HepG2 (cell line): Measurements from ENCODE around the gene HPS4. TPM values are rescaled to one million over a fixed set of nuclear protein-coding genes. Genes with fewer than 3 reads are reported as not detected.

Source experiments
- AKNA ChIP-seq: sonication (generic); formaldehyde crosslinking; IDR thresholded peaks from 2 replicates; pipeline ENCODE4 v1.4.0; 2020; ENCODE audit warnings: missing genetic modification reagents, borderline replicate concordance
- HOXA3 ChIP-seq: sonication (generic); formaldehyde crosslinking; IDR thresholded peaks from 2 replicates; pipeline ENCODE4 v1.5.0; 2020; ENCODE audit warnings: missing genetic modification reagents
- MED13 ChIP-seq: sonication (generic); formaldehyde crosslinking; IDR thresholded peaks from 2 replicates; pipeline ENCODE4 v1.5.0; 2020; ENCODE audit warnings: missing genetic modification reagents
- NCOA5 ChIP-seq: sonication (generic); formaldehyde crosslinking; IDR thresholded peaks from 2 replicates; pipeline ENCODE4 v1.4.0; 2020; ENCODE audit warnings: missing genetic modification reagents
- NONO ChIP-seq, 2 experiments: fragments of 450-650 bp in 1 of 2; sonication (generic) in 1 of 2; formaldehyde crosslinking in 1 of 2; IDR thresholded peaks in 1 of 2; conservative IDR thresholded peaks in 1 of 2; 2 replicates each; pipeline versions ENCODE4 v1.6.1 to v1.8.0; 2017 to 2022; ENCODE audit warnings: mild to moderate bottlenecking in 1 of 2, missing genetic modification reagents in 1 of 2, moderate library complexity in 1 of 2
- PITX1 ChIP-seq: sonication (generic); formaldehyde crosslinking; IDR thresholded peaks from 2 replicates; pipeline ENCODE4 v1.5.1; 2020; ENCODE audit warnings: mild to moderate bottlenecking, missing genetic modification reagents
- RBM22 ChIP-seq: fragments of 200-400 bp; formaldehyde crosslinking; optimal IDR thresholded peaks from 2 replicates; pipeline ENCODE3; 2017; ENCODE audit warnings: mild to moderate bottlenecking, low read length, moderate library complexity
- RFX3 ChIP-seq: IDR thresholded peaks from 2 replicates; pipeline ENCODE4 v1.6.1; 2016; ENCODE audit warnings: missing biosample characterization, missing genetic modification reagents
- SAP130 ChIP-seq: IDR thresholded peaks from 2 replicates; pipeline ENCODE4 v1.6.1; 2016; ENCODE audit warnings: low read depth
- ZNF543 ChIP-seq: sonication (generic); formaldehyde crosslinking; IDR thresholded peaks from 2 replicates; pipeline ENCODE4 v1.4.0; 2020; ENCODE audit warnings: mild to moderate bottlenecking, missing genetic modification reagents
- ZNF547 ChIP-seq: sonication (generic); formaldehyde crosslinking; IDR thresholded peaks from 2 replicates; pipeline ENCODE4 v1.5.1; 2020; ENCODE audit warnings: mild to moderate bottlenecking, missing genetic modification reagents
- ZNF574 ChIP-seq: sonication (generic); formaldehyde crosslinking; IDR thresholded peaks from 2 replicates; pipeline ENCODE4 v1.4.0; 2020; ENCODE audit warnings: missing genetic modification reagents
- polyA plus RNA-seq, 8 experiments: library from polyadenylated mRNA; depleted of rRNA in 3 of 8; stranded (reverse) in 7 of 8; unstranded in 1 of 8; fragments of >200 nt; fragmentation: Illumina TruSeq in 4 of 8; extraction: Trizol in 4 of 8; gene quantifications; 2 replicates each; pipeline versions ENCODE4 v1.2.1 to v1.2.3, GENCODE V29; 2011 to 2016; ENCODE audit warnings: low read depth in 4 of 8, missing spikeins in 1 of 8, mixed read lengths in 1 of 8; ENCODE audit not compliant: insufficient read depth in 1 of 8
- total RNA-seq, 5 experiments: library from RNA; depleted of rRNA; stranded (reverse); fragments of >200 nt; fragmentation: Illumina TruSeq; extraction: Trizol; gene quantifications; 2 replicates each; pipeline ENCODE4 v1.2.3, GENCODE V29; 2016; ENCODE audit warnings: low read depth in 1 of 5
- TF ChIP-seq, protein P1 (sequence below): sonication (generic); formaldehyde crosslinking; IDR thresholded peaks from 2 replicates; pipeline ENCODE4 v1.4.0; 2020; ENCODE audit warnings: mild to moderate bottlenecking, missing genetic modification reagents, borderline replicate concordance
- TF ChIP-seq, protein P2 (sequence below): sonication (generic); formaldehyde crosslinking; IDR thresholded peaks from 2 replicates; pipeline ENCODE4 v1.4.0; 2020; ENCODE audit warnings: missing genetic modification reagents

HPS4 gene
- total and polyA plus RNA-seq, 2 of the 13 experiments (the other 11 are each of a cell fraction or from before 2014, with no cell fraction given) = 27.4 to 34.0 TPM

DNA sequence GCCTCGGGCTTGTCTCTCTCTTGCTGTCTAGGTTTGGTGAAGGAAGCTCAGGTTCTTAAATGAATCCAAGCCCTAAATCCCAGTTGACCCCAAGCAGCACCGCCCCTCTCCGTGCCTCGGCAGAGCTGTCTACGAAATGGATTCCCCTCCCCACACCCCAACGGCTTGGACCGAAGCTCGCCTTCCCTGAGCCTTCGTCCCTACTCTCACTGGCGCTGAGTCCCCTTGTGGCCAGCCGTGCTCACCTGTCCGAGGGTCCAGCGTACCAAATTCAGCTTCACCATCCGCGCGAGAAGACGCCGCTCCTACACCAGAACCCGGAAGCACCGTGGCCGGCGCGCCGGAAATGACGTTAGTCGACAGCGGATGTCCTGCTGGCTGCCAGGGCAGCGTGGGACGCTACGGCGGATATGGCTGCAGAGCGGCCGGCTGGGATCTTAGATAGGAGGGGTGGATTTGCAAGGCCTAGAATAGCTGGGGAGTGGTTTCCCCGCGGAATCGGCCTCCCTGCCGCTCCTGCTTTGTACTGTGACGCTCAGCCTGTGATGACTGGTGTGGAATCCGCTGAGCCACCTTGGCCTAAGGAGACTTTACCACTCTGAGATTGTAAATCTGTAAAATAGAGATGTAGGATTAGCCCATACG, 28.7 kb upstream of the HPS4 start, which contains the start of gene TFIP11 (continued):
- TF ChIP-seq ZNF574 (CRISPR knock-in tag) (peak; percentile 97), HOXA3 (CRISPR knock-in tag) (peak; percentile 97), NONO (IDR thresholded peaks at IDR 0.05) (no peak), NONO (CRISPR knock-in tag; conservative IDR thresholded peaks at IDR 0.05) (peak; percentile 85), RBM22 (peak; percentile 86), MED13 (CRISPR knock-in tag) (0 out of 2 replicates have a peak, but pooled peaks have one; percentile 53), RFX3 (CRISPR knock-in tag) (peak; percentile 90), NCOA5 (no peak), ZNF543 (0 out of 2 replicates have a peak, but pooled peaks have one; percentile 68), AKNA (CRISPR knock-in tag) (no peak), SAP130 (CRISPR knock-in tag) (peak; percentile 100), ZNF547 (peak; percentile 79; the same call in 1 of the 2 replicates), PITX1 (CRISPR knock-in tag) (peak; percentile 73)
- TF ChIP-seq, protein P1, sequence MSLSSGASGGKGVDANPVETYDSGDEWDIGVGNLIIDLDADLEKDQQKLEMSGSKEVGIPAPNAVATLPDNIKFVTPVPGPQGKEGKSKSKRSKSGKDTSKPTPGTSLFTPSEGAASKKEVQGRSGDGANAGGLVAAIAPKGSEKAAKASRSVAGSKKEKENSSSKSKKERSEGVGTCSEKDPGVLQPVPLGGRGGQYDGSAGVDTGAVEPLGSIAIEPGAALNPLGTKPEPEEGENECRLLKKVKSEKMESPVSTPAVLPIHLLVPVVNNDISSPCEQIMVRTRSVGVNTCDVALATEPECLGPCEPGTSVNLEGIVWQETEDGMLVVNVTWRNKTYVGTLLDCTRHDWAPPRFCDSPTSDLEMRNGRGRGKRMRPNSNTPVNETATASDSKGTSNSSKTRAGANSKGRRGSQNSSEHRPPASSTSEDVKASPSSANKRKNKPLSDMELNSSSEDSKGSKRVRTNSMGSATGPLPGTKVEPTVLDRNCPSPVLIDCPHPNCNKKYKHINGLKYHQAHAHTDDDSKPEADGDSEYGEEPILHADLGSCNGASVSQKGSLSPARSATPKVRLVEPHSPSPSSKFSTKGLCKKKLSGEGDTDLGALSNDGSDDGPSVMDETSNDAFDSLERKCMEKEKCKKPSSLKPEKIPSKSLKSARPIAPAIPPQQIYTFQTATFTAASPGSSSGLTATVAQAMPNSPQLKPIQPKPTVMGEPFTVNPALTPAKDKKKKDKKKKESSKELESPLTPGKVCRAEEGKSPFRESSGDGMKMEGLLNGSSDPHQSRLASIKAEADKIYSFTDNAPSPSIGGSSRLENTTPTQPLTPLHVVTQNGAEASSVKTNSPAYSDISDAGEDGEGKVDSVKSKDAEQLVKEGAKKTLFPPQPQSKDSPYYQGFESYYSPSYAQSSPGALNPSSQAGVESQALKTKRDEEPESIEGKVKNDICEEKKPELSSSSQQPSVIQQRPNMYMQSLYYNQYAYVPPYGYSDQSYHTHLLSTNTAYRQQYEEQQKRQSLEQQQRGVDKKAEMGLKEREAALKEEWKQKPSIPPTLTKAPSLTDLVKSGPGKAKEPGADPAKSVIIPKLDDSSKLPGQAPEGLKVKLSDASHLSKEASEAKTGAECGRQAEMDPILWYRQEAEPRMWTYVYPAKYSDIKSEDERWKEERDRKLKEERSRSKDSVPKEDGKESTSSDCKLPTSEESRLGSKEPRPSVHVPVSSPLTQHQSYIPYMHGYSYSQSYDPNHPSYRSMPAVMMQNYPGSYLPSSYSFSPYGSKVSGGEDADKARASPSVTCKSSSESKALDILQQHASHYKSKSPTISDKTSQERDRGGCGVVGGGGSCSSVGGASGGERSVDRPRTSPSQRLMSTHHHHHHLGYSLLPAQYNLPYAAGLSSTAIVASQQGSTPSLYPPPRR (CRISPR knock-in tag) = peak; percentile 23; the same call in 1 of the 2 replicates
- TF ChIP-seq, protein P2, sequence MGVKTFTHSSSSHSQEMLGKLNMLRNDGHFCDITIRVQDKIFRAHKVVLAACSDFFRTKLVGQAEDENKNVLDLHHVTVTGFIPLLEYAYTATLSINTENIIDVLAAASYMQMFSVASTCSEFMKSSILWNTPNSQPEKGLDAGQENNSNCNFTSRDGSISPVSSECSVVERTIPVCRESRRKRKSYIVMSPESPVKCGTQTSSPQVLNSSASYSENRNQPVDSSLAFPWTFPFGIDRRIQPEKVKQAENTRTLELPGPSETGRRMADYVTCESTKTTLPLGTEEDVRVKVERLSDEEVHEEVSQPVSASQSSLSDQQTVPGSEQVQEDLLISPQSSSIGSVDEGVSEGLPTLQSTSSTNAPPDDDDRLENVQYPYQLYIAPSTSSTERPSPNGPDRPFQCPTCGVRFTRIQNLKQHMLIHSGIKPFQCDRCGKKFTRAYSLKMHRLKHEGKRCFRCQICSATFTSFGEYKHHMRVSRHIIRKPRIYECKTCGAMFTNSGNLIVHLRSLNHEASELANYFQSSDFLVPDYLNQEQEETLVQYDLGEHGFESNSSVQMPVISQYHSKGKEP (CRISPR knock-in tag) = no peak
